Measurements from ENCODE around the gene FARS2.

GRCh38 chr6:5753209-5753608, 491.9 kb downstream of the FARS2 start:
- no peak for TF ChIP-seq CTCF (IDR thresholded peaks at IDR 0.05)
- TF ChIP-seq POLR2AphosphoS5 (IDR thresholded peaks at IDR 0.05): no peak
